Stimulated activated CD8-positive, alpha-beta memory T cell treated with anti-CD3 and anti-CD28 coated beads, Interleukin-4, amount 100 ng/mL, for 1 hour (primary cell): Measurements from ENCODE around the gene TRIM40.
"Not testable (repeated sequence)": the region's sequence is repeated elsewhere in the genome, so short reads cannot be mapped to it uniquely, and the experiment has no call there.

Source experiments
- DNase-seq, 2 donors: peaks; one replicate each; pipeline ENCODE4 v3.0.0-alpha.2; 2020; ENCODE audit warnings: low read depth in 2 of 2, low spot score in 1 of 2

TRIM40 gene

GRCh38 chr6:30113003-30113759, 22.8 kb upstream of the TRIM40 start, which contains the start of gene TRIM31:
Gene TRIM31, minus strand, starts transcription at chr6:30113090. Its CDS starts 285 bp downstream, at chr6:30112805.
- DNase-seq, result no peak

- DNase-seq, result no peak
Observed at GRCh38 chr6:30113841-30114240, 22.1 kb upstream of the TRIM40 start.

- no peak for DNase-seq
Observed at GRCh38 chr6:30116724-30117123, 19.2 kb upstream of the TRIM40 start.

- DNase-seq, result not testable (repeated sequence)
Observed at GRCh38 chr6:30118691-30119090, 17.2 kb upstream of the TRIM40 start.

GRCh38 chr6:30121446-30122366, 14.2 kb upstream of the TRIM40 start:
- no peak for DNase-seq

GRCh38 chr6:30122515-30122914, 13.4 kb upstream of the TRIM40 start:
- DNase-seq, result no peak

- no peak for DNase-seq
Observed at GRCh38 chr6:30127238-30128093, 8.5 kb upstream of the TRIM40 start.

- DNase-seq, result no peak
Observed at GRCh38 chr6:30129265-30130178, 6.4 kb upstream of the TRIM40 start.

- no peak for DNase-seq
Observed at GRCh38 chr6:30130179-30130679, 5.7 kb upstream of the TRIM40 start.

- peak; percentile 20 to 42 for DNase-seq
Observed at GRCh38 chr6:30130887-30131862, 4.8 kb upstream of the TRIM40 start.

- no peak for DNase-seq
Observed at GRCh38 chr6:30131947-30132497, 3.9 kb upstream of the TRIM40 start.

GRCh38 chr6:30135147-30135546, 793 bp upstream of the TRIM40 start:
- DNase-seq, result no peak

- no peak for DNase-seq
Observed at GRCh38 chr6:30136570-30137286, 788 bp downstream of the TRIM40 start.

- DNase-seq, result not testable (repeated sequence)
Observed at GRCh38 chr6:30140240-30140639, 4.3 kb downstream of the TRIM40 start.

- DNase-seq, result no peak
Observed at GRCh38 chr6:30142665-30143064, 6.7 kb downstream of the TRIM40 start.

GRCh38 chr6:30143780-30144179, 7.8 kb downstream of the TRIM40 start:
- DNase-seq, result no peak

GRCh38 chr6:30144811-30145210, 8.9 kb downstream of the TRIM40 start:
- DNase-seq, result no peak

GRCh38 chr6:30145818-30146217, 9.9 kb downstream of the TRIM40 start:
- no peak for DNase-seq
